Left ventricle myocardium superior (tissue), 1 donor: ENCODE data around the gene CD4. TPM values are rescaled to one million over a fixed set of nuclear protein-coding genes. Genes with fewer than 3 reads are reported as not detected.
A peak's percentile ranks its signal among the peaks of the same experiment; 100 is the strongest.

ENCODE experiments used
- ATAC-seq: fragments of 200-7000 bp; cut with Tn5 transposase; one replicate; pipeline ENCODE4 v1.9.1; 2020; ENCODE audit warnings: mild to moderate bottlenecking, moderate library complexity
- DNase-seq: peaks from one replicate; pipeline ENCODE4 v3.0.0-alpha.2; 2020
- intact Hi-C: fragments of 100-400 bp; cut with micrococcal nuclease; formaldehyde crosslinking; loops from one replicate; pipeline ENCODE4 v1.11.0; 2022
- total RNA-seq: library from RNA; stranded (reverse); fragmentation: NEBNext Ultra II Directional; extraction: Animal tissue kit (Norgen Biotek cat#: 25700); gene quantifications from one replicate; pipeline ENCODE4 v1.2.1, GENCODE V29; 2021
- donor health status: DM: no; HTN: yes; CAD: no; lungs with severe emphysema.

The CD4 gene
- total RNA-seq, 1 donor from 2014 or later, result 8.4 TPM

DNA sequence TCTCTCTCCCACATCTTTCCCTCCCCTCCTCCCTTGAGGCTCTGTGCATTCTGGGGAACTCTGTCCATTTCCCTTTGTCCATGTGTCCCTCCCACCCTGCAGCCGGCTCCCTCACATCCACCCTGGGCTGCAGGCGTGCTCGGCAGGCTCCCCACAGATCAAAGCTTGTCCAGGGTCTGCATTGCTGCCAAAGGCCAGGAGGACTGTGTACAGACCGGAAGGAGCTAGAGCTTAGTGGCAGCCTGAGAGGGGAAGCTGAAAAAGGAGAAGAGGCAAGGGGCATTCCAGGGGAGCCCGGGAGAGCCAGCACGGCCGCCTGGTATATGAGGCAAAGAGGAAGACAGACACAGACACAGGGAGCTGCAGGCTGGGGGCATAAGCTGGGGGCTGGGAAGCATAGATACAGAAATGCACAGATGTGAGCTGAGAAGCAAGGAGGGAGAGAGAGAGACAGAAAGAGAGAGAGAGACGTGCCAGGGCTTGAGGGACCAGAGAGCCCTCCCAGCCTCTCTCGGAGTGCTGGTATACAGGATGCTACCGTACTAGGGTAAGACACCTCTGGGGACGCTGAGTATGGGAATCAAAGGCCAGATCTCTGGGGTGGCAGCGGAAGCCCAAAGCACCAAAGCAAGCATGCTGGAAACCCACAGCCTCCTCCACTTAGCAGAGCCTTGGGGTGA lies 3.3 kb downstream of the CD4 start:
- intact Hi-C loops, result no loop called here
- ATAC-seq (peak; percentile 69), DNase-seq (peak; percentile 55)

DNA sequence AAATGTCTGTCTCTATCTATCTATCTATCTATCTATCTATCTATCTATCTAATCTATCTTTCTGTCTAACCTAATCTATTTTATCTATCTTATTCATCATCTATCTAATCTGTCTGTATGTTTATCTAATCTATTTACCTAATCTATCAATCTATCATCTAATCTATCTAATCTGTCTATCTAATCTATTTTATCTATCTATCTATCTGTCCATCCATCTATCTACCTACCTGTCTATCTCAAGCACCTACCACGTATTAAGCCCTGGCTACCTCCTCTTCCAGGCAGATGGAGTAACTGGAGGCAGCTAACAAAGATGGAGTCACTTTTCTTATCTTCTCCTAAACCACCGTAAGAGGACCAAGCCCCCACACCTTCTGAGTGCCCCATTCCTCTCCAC lies 5.8 kb downstream of the CD4 start:
- ATAC-seq, result no peak
- no peak for DNase-seq
- intact Hi-C loops, result no loop called here

GRCh38 chr12:6796576-6796975 lies 7.2 kb downstream of the CD4 start:
- intact Hi-C loops, result no loop called here
- no peak for ATAC-seq
- no peak for DNase-seq

GRCh38 chr12:6799147-6799546 lies 9.8 kb downstream of the CD4 start:
- no peak for ATAC-seq
- intact Hi-C loops, result no loop called here
- no peak for DNase-seq

GRCh38 chr12:6807170-6807569 lies 17.8 kb downstream of the CD4 start:
- DNase-seq (no peak), ATAC-seq (no peak)
- intact Hi-C loops, result no loop called here

DNA sequence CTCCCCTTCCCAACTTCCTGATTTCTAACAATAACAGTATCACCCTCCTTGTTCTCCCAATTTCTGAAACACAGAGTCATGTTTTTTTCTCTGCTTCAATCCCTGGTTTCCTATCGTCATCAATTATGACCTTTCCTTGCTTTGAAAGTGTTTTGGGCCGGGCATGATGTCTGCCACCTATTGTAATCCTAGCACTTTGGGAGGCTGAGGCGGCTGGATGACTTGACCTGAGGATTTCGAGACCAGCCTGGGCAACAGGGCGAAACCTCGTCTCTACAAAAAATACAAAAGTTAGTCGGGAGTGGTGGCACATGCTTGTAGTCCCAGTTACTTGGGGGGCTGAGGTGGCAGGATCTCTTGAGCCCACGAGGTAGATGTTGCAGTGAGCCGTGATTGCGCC lies 19.7 kb downstream of the CD4 start:
- DNase-seq (no peak), ATAC-seq (no peak)
- intact Hi-C loops, result no loop called here

GRCh38 chr12:6810758-6811157 lies 21.4 kb downstream of the CD4 start:
- intact Hi-C loops, result no loop called here
- DNase-seq, result no peak
- no peak for ATAC-seq

GRCh38 chr12:6813363-6813762 lies 24.0 kb downstream of the CD4 start:
- intact Hi-C loops, result no loop called here
- ATAC-seq (no peak), DNase-seq (no peak)

- ATAC-seq, result no peak
- DNase-seq, result no peak
- intact Hi-C loops, result no loop called here
Measured at GRCh38 chr12:6816598-6816997, 27.3 kb downstream of the CD4 start.

DNA sequence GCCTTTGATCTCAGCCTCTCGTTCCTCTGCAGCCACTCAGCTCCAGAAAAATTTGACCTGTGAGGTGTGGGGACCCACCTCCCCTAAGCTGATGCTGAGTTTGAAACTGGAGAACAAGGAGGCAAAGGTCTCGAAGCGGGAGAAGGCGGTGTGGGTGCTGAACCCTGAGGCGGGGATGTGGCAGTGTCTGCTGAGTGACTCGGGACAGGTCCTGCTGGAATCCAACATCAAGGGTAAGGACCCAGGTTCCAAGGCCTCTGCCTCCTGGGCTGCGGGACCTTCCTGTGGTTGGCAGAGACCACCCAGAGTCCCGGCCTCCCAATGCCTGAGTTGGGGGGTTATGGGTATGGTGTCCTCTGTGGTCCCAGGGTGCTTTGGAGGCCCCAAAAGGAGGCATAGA lies 27.8 kb downstream of the CD4 start:
- ATAC-seq (no peak), DNase-seq (no peak)
- intact Hi-C loops, result no loop called here

GRCh38 chr12:6817662-6818157 lies 28.4 kb downstream of the CD4 start:
- DNase-seq (no peak), ATAC-seq (no peak)
- intact Hi-C loops, result no loop called here

DNA sequence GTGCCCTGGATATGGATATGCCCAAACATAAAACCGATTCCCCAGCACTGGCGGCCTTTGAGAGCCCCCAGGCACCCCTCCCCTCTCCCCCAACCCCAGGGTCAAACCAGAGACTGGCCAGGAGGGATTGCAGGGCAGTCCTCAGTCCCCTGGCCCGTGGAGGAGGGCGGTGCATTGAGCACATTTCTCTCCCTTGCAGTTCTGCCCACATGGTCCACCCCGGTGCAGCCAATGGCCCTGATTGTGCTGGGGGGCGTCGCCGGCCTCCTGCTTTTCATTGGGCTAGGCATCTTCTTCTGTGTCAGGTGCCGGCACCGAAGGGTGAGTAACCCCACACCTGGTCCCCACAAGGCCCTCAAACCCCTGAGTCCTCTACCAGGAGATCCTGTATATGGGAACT lies 28.9 kb downstream of the CD4 start:
- DNase-seq (no peak), ATAC-seq (no peak)
- intact Hi-C loops, result no loop called here

DNA sequence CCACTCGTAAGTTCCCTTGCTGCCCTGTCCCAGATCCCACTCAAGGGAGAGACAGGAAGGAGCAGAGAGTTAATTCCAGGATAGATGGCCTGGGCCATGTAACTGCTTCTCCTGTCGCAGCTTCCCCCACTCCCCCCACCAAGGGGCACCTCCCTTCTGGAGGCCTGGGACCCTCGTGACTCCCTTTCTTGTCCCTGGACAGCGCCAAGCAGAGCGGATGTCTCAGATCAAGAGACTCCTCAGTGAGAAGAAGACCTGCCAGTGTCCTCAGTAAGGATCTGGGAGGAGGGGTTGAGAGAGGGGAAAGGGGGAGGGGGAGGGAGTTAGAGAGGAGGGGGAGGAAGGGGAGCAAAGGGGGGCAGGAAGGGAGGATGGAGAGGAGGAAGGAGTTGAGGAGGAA lies 29.3 kb downstream of the CD4 start:
- intact Hi-C loops, result no loop called here
- no peak for DNase-seq

DNA sequence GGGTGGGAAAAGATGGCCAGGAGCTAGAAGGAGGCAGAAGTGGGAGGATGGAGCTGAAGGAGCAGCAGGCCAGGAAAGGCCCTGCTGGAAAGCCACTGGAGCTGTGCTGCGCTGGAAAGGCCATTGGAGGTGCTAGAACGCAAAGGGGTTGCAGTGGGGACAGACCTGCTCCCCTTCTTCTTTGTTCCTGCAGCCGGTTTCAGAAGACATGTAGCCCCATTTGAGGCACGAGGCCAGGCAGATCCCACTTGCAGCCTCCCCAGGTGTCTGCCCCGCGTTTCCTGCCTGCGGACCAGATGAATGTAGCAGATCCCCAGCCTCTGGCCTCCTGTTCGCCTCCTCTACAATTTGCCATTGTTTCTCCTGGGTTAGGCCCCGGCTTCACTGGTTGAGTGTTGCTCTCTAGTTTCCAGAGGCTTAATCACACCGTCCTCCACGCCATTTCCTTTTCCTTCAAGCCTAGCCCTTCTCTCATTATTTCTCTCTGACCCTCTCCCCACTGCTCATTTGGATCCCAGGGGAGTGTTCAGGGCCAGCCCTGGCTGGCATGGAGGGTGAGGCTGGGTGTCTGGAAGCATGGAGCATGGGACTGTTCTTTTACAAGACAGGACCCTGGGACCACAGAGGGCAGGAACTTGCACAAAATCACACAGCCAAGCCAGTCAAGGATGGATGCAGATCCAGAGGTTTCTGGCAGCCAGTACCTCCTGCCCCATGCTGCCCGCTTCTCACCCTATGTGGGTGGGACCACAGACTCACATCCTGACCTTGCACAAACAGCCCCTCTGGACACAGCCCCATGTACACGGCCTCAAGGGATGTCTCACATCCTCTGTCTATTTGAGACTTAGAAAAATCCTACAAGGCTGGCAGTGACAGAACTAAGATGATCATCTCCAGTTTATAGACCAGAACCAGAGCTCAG lies 30.0 kb downstream of the CD4 start:
- DNase-seq, result no peak
- no peak for ATAC-seq
- intact Hi-C loops, result no loop called here

More for the DNA sequence above, 29.3 kb downstream of the CD4 start:
- ATAC-seq, result no peak

- intact Hi-C loops, result no loop called here
- DNase-seq, result no peak
- no peak for ATAC-seq
Measured at GRCh38 chr12:6820166-6820565, 30.8 kb downstream of the CD4 start.

- ATAC-seq (peak; percentile 69), DNase-seq (peak; percentile 79)
- intact Hi-C loops, result no loop called here
Measured at GRCh38 chr12:6821591-6822425, 32.5 kb downstream of the CD4 start, which contains the start of gene GPR162. Gene GPR162, plus strand, starts transcription at chr12:6821821. Its CDS starts 2,078 bp downstream, at chr12:6823899.

GRCh38 chr12:6822426-6823135 lies 33.3 kb downstream of the CD4 start:
- ATAC-seq, result no peak
- DNase-seq, result no peak
- intact Hi-C loops, result no loop called here

GRCh38 chr12:6823182-6824084 lies 34.1 kb downstream of the CD4 start:
- intact Hi-C loops, result no loop called here
- DNase-seq (no peak), ATAC-seq (no peak)
